ENCODE results near the gene OPCML. TPM values are rescaled to one million over a fixed set of nuclear protein-coding genes. Genes with fewer than 3 reads are reported as not detected.

The OPCML gene
- total and polyA plus RNA-seq, 2 donors (not counting 1 experiment from before 2014, with no cell fraction given), result 0.99 to 2.8 TPM

DNA sequence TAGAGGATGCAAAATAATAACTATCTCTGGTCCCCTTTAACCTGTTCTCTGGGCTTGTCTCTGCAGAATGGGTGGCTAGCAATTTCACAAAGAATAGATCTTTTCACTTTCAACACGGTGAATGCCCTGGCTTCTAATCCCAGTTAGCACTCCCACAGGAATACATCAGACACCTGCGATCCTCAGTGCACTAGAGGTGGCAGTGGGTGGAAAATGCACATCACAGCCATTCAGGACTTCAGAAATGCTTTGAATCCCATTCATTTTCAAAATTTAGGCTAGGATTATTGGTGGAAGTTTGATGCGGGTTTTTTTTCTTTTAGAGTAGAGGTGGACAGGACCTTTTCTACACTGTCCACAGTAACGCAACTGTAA is 55.1 kb downstream of the OPCML start:
- no peak overlapping the region for H3K27ac ChIP-seq (ENCODE audit: insufficient read depth, low read length)
- H3K4me3 ChIP-seq (replicated peaks in 1 of 4; ENCODE audit: control extremely low read depth in 1 of 4, insufficient read depth in 1 of 4, low read depth in 3 of 4, low read length in 4 of 4), result no peak overlapping the region
- no peak overlapping the region for H2AFZ ChIP-seq (ENCODE audit: low read length)
- no peaks in the 10 kb centered on the region for H3K9me3 ChIP-seq (ENCODE audit: control insufficient read depth, insufficient read depth, low read depth, low read length)
- DNase-seq (ENCODE audit: low read depth in 2 of 2), result no peak
- H4K20me1 ChIP-seq (ENCODE audit: control insufficient read depth, extremely low read depth, insufficient read depth, low read length), result no peaks in the 10 kb centered on the region
- TF ChIP-seq EZH2 (IDR thresholded peaks at IDR 0.05; ENCODE audit: low read length, missing control alignments), result no peak
- TF ChIP-seq, protein P1, sequence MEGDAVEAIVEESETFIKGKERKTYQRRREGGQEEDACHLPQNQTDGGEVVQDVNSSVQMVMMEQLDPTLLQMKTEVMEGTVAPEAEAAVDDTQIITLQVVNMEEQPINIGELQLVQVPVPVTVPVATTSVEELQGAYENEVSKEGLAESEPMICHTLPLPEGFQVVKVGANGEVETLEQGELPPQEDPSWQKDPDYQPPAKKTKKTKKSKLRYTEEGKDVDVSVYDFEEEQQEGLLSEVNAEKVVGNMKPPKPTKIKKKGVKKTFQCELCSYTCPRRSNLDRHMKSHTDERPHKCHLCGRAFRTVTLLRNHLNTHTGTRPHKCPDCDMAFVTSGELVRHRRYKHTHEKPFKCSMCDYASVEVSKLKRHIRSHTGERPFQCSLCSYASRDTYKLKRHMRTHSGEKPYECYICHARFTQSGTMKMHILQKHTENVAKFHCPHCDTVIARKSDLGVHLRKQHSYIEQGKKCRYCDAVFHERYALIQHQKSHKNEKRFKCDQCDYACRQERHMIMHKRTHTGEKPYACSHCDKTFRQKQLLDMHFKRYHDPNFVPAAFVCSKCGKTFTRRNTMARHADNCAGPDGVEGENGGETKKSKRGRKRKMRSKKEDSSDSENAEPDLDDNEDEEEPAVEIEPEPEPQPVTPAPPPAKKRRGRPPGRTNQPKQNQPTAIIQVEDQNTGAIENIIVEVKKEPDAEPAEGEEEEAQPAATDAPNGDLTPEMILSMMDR (conservative IDR thresholded peaks at IDR 0.05 in 1 of 2, IDR thresholded peaks at IDR 0.05 in 1 of 2; ENCODE audit: low read depth in 1 of 2, low read length in 2 of 2), result no peak
- H3K27me3 ChIP-seq (ENCODE audit: control insufficient read depth, insufficient read depth, low read length), result no peaks in the 10 kb centered on the region
- no peaks in the 10 kb centered on the region for H3K36me3 ChIP-seq (ENCODE audit: control insufficient read depth, insufficient read depth, low read length)
- no peak overlapping the region for H3K9ac ChIP-seq (ENCODE audit: insufficient read depth, low read length)
- no peaks in the 10 kb centered on the region for H3K79me2 ChIP-seq (ENCODE audit: control insufficient read depth, insufficient read depth, low read length)
- no peaks in the 10 kb centered on the region for H3K4me1 ChIP-seq (ENCODE audit: control insufficient read depth, extremely low read depth, insufficient read depth, low read length)
- H3K4me2 ChIP-seq (ENCODE audit: extremely low read depth, insufficient read depth, low read length), result no peak overlapping the region

DNA sequence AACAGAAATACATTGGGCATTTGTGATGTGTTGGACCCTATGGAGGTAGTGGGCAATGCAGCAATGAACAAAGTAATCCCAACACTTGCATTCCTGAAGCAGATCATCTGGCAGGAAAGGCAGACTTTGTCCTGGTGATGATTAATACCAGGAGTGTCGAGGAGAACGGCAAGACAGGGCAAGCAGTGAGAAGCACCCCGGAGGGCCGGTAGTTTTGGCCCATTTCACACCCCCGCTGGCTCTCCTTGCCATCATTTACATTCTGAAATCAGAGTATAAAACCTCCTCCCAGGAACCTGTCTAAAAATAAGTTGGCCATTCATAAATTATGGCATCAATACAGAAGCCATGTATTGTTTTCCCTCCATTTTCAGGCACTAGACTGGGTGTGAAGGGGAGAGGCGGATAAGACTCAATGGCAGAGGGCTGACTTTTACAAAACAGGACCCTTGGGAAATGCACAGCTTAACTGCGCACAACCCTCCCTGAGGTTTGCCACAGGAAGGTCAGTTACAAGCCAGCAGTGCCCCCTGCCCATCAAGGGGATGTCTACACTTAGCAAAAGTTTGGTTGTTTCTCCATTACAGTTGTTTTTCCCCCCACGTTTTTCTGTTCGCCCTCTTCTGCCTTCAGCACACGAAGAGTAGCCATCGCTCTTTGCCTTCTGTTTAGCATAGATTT is 55.6 kb downstream of the OPCML start:
- Histone ChIP-seq H3K36me3 (ENCODE audit: control insufficient read depth, insufficient read depth, low read length) (no peaks in the 10 kb centered on the region), H4K20me1 (ENCODE audit: control insufficient read depth, extremely low read depth, insufficient read depth, low read length) (no peaks in the 10 kb centered on the region), H3K9ac (ENCODE audit: insufficient read depth, low read length) (no peak overlapping the region), H3K79me2 (ENCODE audit: control insufficient read depth, insufficient read depth, low read length) (no peaks in the 10 kb centered on the region), H3K27me3 (ENCODE audit: control insufficient read depth, insufficient read depth, low read length) (no peaks in the 10 kb centered on the region), H3K27ac (ENCODE audit: insufficient read depth, low read length) (no peak overlapping the region), H3K4me1 (ENCODE audit: control insufficient read depth, extremely low read depth, insufficient read depth, low read length) (no peaks in the 10 kb centered on the region), H3K9me3 (ENCODE audit: control insufficient read depth, insufficient read depth, low read depth, low read length) (no peaks in the 10 kb centered on the region), H3K4me3 (replicated peaks in 1 of 4; ENCODE audit: control extremely low read depth in 1 of 4, insufficient read depth in 1 of 4, low read depth in 3 of 4, low read length in 4 of 4) (no peak overlapping the region), H2AFZ (ENCODE audit: low read length) (no peak overlapping the region), H3K4me2 (ENCODE audit: extremely low read depth, insufficient read depth, low read length) (no peak overlapping the region)
- DNase-seq (ENCODE audit: low read depth in 2 of 2), result no peak
- TF ChIP-seq EZH2 (IDR thresholded peaks at IDR 0.05; ENCODE audit: low read length, missing control alignments), result no peak
- TF ChIP-seq, protein P1 (conservative IDR thresholded peaks at IDR 0.05 in 1 of 2, IDR thresholded peaks at IDR 0.05 in 1 of 2; ENCODE audit: low read depth in 1 of 2, low read length in 2 of 2), result no peak

DNA sequence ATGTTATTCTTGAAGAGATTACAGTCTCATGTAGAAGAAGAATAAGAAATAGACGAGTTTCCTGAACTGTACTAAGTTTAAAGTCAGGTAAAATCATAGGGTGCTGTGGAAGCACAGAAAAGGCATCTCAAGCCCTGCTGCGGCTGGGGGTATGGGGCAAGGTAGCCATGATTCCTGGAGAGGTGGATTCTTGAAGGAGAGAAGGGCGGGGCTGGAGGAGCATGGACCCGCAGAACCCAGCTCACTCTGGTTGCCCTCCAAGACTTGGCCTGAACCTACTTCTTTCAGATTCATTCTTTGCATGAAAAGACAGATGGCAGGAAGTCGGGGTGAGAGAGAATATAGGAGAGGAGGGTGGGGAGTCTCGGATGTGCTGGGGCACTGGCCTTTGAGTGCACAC is 57.8 kb downstream of the OPCML start:
- no peak for TF ChIP-seq EZH2 (IDR thresholded peaks at IDR 0.05; ENCODE audit: low read length, missing control alignments)
- TF ChIP-seq, protein P1 (conservative IDR thresholded peaks at IDR 0.05 in 1 of 2, IDR thresholded peaks at IDR 0.05 in 1 of 2; ENCODE audit: low read depth in 1 of 2, low read length in 2 of 2), result no peak
- Histone ChIP-seq H4K20me1 (ENCODE audit: control insufficient read depth, extremely low read depth, insufficient read depth, low read length) (no peaks in the 10 kb centered on the region), H3K4me1 (ENCODE audit: control insufficient read depth, extremely low read depth, insufficient read depth, low read length) (no peaks in the 10 kb centered on the region), H3K9ac (ENCODE audit: insufficient read depth, low read length) (no peak overlapping the region), H3K9me3 (ENCODE audit: control insufficient read depth, insufficient read depth, low read depth, low read length) (no peaks in the 10 kb centered on the region), H3K4me2 (ENCODE audit: extremely low read depth, insufficient read depth, low read length) (no peak overlapping the region), H2AFZ (ENCODE audit: low read length) (no peak overlapping the region), H3K79me2 (ENCODE audit: control insufficient read depth, insufficient read depth, low read length) (no peaks in the 10 kb centered on the region), H3K36me3 (ENCODE audit: control insufficient read depth, insufficient read depth, low read length) (no peaks in the 10 kb centered on the region), H3K27ac (ENCODE audit: insufficient read depth, low read length) (no peak overlapping the region), H3K4me3 (replicated peaks in 1 of 4; ENCODE audit: control extremely low read depth in 1 of 4, insufficient read depth in 1 of 4, low read depth in 3 of 4, low read length in 4 of 4) (no peak overlapping the region), H3K27me3 (ENCODE audit: control insufficient read depth, insufficient read depth, low read length) (no peaks in the 10 kb centered on the region)
- DNase-seq (ENCODE audit: low read depth in 2 of 2), result no peak
